ENCODE measurements around the gene CKM.

DNA sequence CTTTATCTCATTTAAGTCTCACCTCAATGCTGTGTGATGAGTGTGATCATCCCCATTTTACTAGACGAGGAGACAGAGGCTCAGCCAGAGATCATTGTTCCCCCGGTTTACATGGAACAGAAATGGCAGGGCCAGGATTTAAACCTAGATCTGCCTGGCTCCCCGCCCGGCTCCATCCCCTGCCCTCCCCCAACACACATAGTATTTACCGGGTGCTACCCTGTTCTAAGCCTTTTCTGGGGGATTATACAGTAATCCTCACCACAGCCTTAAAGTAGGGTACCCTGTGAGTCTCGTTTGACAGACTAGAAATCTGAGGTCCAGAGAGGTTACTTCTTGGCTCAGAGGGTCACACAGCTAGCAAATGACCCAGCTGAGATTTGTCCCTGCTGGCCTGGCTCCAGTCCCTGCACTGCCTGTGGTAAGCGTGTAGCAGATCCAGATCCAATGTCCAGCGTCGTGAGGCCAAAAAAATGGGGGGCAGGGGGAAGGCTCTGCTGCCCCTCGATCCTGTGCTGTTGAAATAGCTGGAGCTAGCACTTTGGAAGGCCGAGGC lies 14.1 kb upstream of the CKM start:
- TF ChIP-seq POLR2A (IDR thresholded peaks at IDR 0.05) = no peak
- no peak for TF ChIP-seq CTCF (IDR thresholded peaks at IDR 0.05)

Data from thyroid gland (tissue), 4 donors.